ENCODE measurements around the gene SCAPER. TPM values are rescaled to one million over a fixed set of nuclear protein-coding genes. Genes with fewer than 3 reads are reported as not detected.
"Not testable (repeated sequence)": the region's sequence is repeated elsewhere in the genome, so short reads cannot be mapped to it uniquely, and the experiment has no call there.

SCAPER gene
- total RNA-seq, 2 donors from 2014 or later = 15.2 to 17.8 TPM

DNA sequence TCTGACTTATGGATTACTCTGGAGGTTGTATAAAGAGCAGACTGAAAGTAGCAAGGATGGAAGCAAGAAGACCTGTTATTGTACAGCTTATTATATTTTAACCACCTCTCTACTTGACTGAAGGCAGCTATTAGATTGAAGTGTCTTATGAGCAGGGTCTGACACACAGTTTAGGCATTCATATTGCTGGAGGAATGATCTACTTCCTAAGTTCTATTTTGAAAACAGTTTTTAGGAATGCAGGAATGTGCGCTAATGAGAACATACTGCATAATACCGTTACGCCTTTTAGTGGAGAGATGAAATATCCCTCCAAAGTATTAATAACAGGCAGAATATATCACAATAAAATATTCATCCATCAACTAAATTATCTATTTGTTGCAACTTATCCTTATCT is 375.2 kb downstream of the SCAPER start:
- DNase-seq = no peak
- H3K36me3 ChIP-seq = no peaks in the 10 kb centered on the region
- no peaks in the 10 kb centered on the region for H3K9me3 ChIP-seq
- intact Hi-C loops (cut with DNase I) = no loop called here
- H3K27me3 ChIP-seq = no peaks in the 10 kb centered on the region
- no peak overlapping the region for H3K4me3 ChIP-seq
- H3K9ac ChIP-seq (ENCODE audit: low read depth in 2 of 2, low read length in 2 of 2) = no peak overlapping the region
- no peaks in the 10 kb centered on the region for H3K4me1 ChIP-seq
- TF ChIP-seq, protein P1, sequence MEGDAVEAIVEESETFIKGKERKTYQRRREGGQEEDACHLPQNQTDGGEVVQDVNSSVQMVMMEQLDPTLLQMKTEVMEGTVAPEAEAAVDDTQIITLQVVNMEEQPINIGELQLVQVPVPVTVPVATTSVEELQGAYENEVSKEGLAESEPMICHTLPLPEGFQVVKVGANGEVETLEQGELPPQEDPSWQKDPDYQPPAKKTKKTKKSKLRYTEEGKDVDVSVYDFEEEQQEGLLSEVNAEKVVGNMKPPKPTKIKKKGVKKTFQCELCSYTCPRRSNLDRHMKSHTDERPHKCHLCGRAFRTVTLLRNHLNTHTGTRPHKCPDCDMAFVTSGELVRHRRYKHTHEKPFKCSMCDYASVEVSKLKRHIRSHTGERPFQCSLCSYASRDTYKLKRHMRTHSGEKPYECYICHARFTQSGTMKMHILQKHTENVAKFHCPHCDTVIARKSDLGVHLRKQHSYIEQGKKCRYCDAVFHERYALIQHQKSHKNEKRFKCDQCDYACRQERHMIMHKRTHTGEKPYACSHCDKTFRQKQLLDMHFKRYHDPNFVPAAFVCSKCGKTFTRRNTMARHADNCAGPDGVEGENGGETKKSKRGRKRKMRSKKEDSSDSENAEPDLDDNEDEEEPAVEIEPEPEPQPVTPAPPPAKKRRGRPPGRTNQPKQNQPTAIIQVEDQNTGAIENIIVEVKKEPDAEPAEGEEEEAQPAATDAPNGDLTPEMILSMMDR (IDR thresholded peaks at IDR 0.05) = no peak
- H3K27ac ChIP-seq = no peak overlapping the region

DNA sequence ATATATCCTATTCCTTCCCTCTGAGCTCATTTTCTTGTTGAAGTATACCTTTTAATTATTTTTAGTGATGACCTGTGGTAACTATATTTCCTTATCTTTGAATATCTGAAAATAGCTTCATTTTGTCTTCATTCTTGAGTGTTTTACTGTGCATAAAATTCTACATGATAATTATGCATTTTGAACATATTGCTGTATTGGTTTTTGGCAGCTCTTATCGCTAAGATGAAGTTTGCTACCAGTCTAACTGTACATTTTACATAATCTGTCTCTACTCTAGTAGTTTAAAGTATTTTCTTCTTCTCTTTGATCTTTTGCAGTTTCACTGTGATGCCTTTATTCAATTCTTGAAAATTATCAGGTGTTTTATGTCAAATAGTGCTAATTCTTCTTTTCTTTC is 379.0 kb downstream of the SCAPER start:
- Histone ChIP-seq H3K36me3 (no peaks in the 10 kb centered on the region), H3K9ac (ENCODE audit: low read depth in 2 of 2, low read length in 2 of 2) (no peak overlapping the region), H3K27me3 (no peaks in the 10 kb centered on the region), H3K9me3 (no peaks in the 10 kb centered on the region), H3K4me1 (no peaks in the 10 kb centered on the region), H3K4me3 (no peak overlapping the region), H3K27ac (no peak overlapping the region)
- no peak for DNase-seq
- TF ChIP-seq, protein P1 (IDR thresholded peaks at IDR 0.05) = no peak
- intact Hi-C loops (cut with DNase I) = no loop called here

GRCh38 chr15:76517910-76518309 is 387.2 kb downstream of the SCAPER start:
- H3K9ac ChIP-seq (ENCODE audit: low read depth in 2 of 2, low read length in 2 of 2) = no peak overlapping the region
- no peaks in the 10 kb centered on the region for H3K4me1 ChIP-seq
- H3K27ac ChIP-seq = no peak overlapping the region
- H3K9me3 ChIP-seq = no peaks in the 10 kb centered on the region
- TF ChIP-seq, protein P1 (IDR thresholded peaks at IDR 0.05) = no peak
- DNase-seq = no peak
- no peaks in the 10 kb centered on the region for H3K36me3 ChIP-seq
- intact Hi-C loops (cut with DNase I) = no loop called here
- H3K4me3 ChIP-seq = no peak overlapping the region
- no peaks in the 10 kb centered on the region for H3K27me3 ChIP-seq

DNA sequence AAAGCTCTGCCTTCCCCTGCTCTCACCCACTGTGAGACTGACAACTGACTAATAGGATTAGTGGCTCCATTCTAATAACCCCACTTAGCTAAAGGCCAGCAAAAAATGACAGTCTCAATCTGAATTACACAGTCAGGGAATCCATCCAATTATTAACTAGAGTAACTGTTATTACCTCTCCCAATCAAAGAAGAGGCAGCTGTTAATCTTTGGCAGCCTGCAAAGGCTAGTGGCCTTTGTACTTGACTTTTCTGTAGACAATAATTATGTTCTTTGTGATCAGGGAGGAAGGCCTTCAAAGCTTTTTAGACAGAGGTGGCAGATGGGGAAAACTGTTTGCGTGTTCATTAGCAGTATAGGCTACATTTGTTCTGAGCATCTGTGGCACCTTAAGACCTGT is 390.9 kb downstream of the SCAPER start:
- intact Hi-C loops (cut with DNase I) = no loop called here
- Histone ChIP-seq H3K4me3 (no peak overlapping the region), H3K4me1 (no peaks in the 10 kb centered on the region), H3K27me3 (no peaks in the 10 kb centered on the region), H3K36me3 (no peaks in the 10 kb centered on the region), H3K9ac (ENCODE audit: low read depth in 2 of 2, low read length in 2 of 2) (no peak overlapping the region), H3K9me3 (no peaks in the 10 kb centered on the region), H3K27ac (no peak overlapping the region)
- TF ChIP-seq, protein P1 (IDR thresholded peaks at IDR 0.05) = no peak
- DNase-seq = no peak

GRCh38 chr15:76512971-76513370 is 392.2 kb downstream of the SCAPER start:
- no peaks in the 10 kb centered on the region for H3K9me3 ChIP-seq
- no peak overlapping the region for H3K27ac ChIP-seq
- no peaks in the 10 kb centered on the region for H3K4me1 ChIP-seq
- no peak for DNase-seq
- H3K4me3 ChIP-seq = no peak overlapping the region
- no peaks in the 10 kb centered on the region for H3K27me3 ChIP-seq
- TF ChIP-seq, protein P1 (IDR thresholded peaks at IDR 0.05) = no peak
- intact Hi-C loops (cut with DNase I) = no loop called here
- no peaks in the 10 kb centered on the region for H3K36me3 ChIP-seq
- H3K9ac ChIP-seq (ENCODE audit: low read depth in 2 of 2, low read length in 2 of 2) = no peak overlapping the region

DNA sequence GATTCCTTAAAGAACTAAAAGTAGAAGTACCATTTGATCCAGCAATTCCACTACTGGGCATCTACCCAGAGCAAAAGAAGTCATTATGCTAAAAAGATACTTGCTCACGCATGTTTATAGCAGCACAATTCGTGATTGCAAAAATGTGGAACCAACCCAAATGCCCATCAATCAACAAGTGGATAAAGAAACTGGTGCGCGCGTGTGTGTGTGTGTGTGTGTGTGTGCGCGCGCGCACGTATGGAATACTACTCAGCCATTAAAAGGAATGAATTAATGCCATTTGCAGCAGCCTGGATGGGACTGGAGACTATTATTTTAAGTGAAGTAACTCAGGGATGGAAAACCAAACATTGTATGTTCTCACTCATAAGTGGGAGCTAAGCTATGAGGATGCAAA is 394.5 kb downstream of the SCAPER start:
- H3K4me3 ChIP-seq; H3K9me3 ChIP-seq; H3K27ac ChIP-seq; H3K4me1 ChIP-seq; H3K27me3 ChIP-seq; H3K9ac ChIP-seq (ENCODE audit: low read depth in 2 of 2, low read length in 2 of 2); intact Hi-C loops (cut with DNase I); DNase-seq; H3K36me3 ChIP-seq: not testable (repeated sequence)
